Measurements from ENCODE around the gene CHST6.

- TF ChIP-seq CTCF (IDR thresholded peaks at IDR 0.05; ENCODE audit: low read depth, low read length, poor library complexity, severe bottlenecking) = no peak
- no peak for TF ChIP-seq EZH2phosphoT487 (IDR thresholded peaks at IDR 0.05; ENCODE audit: borderline replicate concordance, low read length)
These were observed 13.8 kb downstream of the CHST6 start for GRCh38 chr16:75481475-75481874.
